Measurements from ENCODE around the gene OR52D1.

OR52D1 gene

DNA sequence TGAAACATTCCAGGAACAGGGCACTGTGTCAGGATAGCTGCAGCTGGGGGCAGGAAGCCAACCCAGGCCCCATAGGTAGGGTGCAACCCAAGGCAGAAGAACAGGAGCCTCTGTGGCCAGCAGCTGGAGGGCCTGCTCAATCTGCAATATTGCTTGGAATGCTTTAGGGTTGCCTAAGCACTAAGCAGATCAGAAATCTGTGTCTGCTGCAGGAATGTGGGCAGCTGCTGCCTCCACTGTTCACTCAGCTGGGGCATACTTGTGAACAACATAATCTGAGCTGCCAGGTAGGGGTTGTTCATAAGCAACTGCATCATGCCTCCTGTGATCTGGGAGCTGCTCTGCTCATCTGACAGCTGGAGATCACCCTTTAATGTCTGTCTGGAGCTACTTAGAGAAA is 26.4 kb downstream of the OR52D1 start:
- H3K27ac Mint-ChIP-seq, result no peak overlapping the region
- no peaks in the 10 kb centered on the region for H3K4me1 Mint-ChIP-seq
- no peaks in the 10 kb centered on the region for H3K36me3 Mint-ChIP-seq (ENCODE audit: low read depth)
- H3K4me3 Mint-ChIP-seq, result no peak overlapping the region
- TF ChIP-seq, protein P1, sequence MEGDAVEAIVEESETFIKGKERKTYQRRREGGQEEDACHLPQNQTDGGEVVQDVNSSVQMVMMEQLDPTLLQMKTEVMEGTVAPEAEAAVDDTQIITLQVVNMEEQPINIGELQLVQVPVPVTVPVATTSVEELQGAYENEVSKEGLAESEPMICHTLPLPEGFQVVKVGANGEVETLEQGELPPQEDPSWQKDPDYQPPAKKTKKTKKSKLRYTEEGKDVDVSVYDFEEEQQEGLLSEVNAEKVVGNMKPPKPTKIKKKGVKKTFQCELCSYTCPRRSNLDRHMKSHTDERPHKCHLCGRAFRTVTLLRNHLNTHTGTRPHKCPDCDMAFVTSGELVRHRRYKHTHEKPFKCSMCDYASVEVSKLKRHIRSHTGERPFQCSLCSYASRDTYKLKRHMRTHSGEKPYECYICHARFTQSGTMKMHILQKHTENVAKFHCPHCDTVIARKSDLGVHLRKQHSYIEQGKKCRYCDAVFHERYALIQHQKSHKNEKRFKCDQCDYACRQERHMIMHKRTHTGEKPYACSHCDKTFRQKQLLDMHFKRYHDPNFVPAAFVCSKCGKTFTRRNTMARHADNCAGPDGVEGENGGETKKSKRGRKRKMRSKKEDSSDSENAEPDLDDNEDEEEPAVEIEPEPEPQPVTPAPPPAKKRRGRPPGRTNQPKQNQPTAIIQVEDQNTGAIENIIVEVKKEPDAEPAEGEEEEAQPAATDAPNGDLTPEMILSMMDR (IDR thresholded peaks at IDR 0.05; ENCODE audit: unreplicated experiment in 3 of 3), result no peak
- no peaks in the 10 kb centered on the region for H3K9me3 Mint-ChIP-seq
- H3K27me3 Mint-ChIP-seq (ENCODE audit: low read depth), result peaks cover 5% of the 10 kb centered on the region

DNA sequence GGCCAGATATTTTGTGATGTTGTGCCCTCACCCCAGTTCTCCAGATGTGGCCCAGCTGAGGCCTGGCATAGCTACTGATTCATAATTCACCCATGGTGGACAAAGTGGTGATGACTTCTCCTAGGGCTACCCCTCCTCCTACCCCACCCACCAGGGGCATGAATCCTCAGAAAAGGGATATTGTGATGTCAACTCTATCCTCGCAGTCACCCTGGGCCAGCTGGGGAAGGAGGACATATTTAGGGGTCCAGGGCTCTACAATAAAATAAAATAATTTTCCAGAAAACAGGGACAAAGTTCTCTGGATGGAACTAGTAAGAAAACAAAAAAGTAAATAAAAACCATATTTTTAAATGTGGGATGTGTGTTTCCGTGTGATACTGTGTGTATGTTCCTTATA is 28.1 kb downstream of the OR52D1 start, which contains the start of gene UBQLNL:
TSS of gene UBQLNL (minus strand) at position 101 of the 400 bp plus-strand sequence. CDS start 258 bp downstream, outside the sequence.
- Mint-ChIP-seq H3K4me1 (no peaks in the 10 kb centered on the region), H3K27me3 (ENCODE audit: low read depth) (peaks cover 5% of the 10 kb centered on the region), H3K9me3 (no peaks in the 10 kb centered on the region), H3K27ac (no peak within 1 kb of the TSS), H3K4me3 (no peak within 1 kb of the TSS), H3K36me3 (ENCODE audit: low read depth) (no peaks in the 10 kb centered on the region)
- TF ChIP-seq, protein P1 (IDR thresholded peaks at IDR 0.05; ENCODE audit: unreplicated experiment in 3 of 3), result no peak

DNA sequence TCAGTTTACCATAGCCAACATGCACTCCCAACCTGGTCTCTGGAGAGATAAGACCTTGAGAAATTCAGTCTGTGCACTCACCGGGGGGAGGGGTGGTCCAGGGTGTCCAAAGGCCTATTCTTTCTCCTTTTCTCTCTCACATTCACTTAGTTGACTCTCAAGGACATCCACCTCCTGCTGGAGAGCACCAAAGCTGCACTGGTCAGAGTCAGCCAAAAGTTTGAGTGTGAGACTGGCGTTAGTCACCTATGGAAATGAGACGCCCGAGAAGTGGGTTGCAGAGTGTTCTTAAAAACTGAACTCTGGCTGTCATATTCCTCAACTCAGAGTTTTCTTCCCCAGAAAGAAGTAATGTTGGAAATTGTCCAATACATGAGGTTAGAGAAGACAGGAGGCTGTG is 33.1 kb downstream of the OR52D1 start:
- TF ChIP-seq, protein P1 (IDR thresholded peaks at IDR 0.05; ENCODE audit: unreplicated experiment in 3 of 3), result no peak
- Mint-ChIP-seq H3K27ac (no peak overlapping the region), H3K4me3 (no peak overlapping the region), H3K9me3 (no peaks in the 10 kb centered on the region), H3K4me1 (peaks cover 6% of the 10 kb centered on the region), H3K27me3 (ENCODE audit: low read depth) (peaks cover 12% of the 10 kb centered on the region), H3K36me3 (ENCODE audit: low read depth) (no peaks in the 10 kb centered on the region)

DNA sequence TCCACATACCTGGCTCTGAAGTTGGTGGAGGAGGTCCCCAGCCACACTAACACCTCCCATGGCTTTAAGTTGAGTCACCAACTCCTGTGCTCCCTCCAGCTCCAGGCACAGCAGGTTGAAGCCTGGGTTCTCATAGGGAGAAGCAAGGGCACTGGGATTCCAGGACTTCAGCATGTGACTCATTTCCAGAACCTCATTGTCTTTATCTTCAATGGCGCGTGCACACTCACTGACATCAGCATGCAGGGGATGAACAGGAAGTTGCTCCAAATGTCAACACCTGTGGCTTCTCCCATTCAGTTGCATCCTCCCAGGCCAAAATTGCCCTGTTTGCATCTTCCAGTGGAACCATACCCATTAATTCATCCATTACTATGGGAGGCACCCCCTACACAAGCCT is 33.8 kb downstream of the OR52D1 start:
- no peak overlapping the region for H3K4me3 Mint-ChIP-seq
- TF ChIP-seq, protein P1 (IDR thresholded peaks at IDR 0.05; ENCODE audit: unreplicated experiment in 3 of 3), result no peak
- no peaks in the 10 kb centered on the region for H3K36me3 Mint-ChIP-seq (ENCODE audit: low read depth)
- H3K9me3 Mint-ChIP-seq, result no peaks in the 10 kb centered on the region
- no peak overlapping the region for H3K27ac Mint-ChIP-seq
- H3K4me1 Mint-ChIP-seq, result peaks cover 6% of the 10 kb centered on the region
- peaks cover 12% of the 10 kb centered on the region for H3K27me3 Mint-ChIP-seq (ENCODE audit: low read depth)

DNA sequence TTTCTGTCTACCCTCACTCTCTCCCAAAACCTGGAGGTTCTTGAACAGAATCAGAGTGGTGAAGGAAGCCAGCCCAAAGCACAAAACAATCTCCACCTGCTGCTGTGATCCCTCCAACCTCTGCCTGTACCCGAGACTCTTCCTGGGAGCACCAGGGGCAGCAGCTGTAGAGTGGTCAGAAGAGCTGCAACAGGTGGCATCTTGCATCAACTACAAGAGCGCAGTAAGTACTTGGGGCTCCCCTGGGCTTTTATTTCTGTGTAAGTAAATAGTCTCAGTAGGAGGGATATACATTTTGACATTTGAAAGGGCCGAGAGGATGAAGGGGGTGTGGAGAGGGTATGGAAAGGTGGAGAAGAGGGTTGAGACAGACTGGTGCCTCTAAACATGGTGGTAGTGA is 36.3 kb downstream of the OR52D1 start:
- Mint-ChIP-seq H3K9me3 (no peaks in the 10 kb centered on the region), H3K27me3 (ENCODE audit: low read depth) (peaks cover 12% of the 10 kb centered on the region), H3K4me1 (peaks cover 16% of the 10 kb centered on the region), H3K27ac (no peak overlapping the region), H3K4me3 (no peak overlapping the region), H3K36me3 (ENCODE audit: low read depth) (no peaks in the 10 kb centered on the region)
- TF ChIP-seq, protein P1 (IDR thresholded peaks at IDR 0.05; ENCODE audit: unreplicated experiment in 3 of 3), result no peak

DNA sequence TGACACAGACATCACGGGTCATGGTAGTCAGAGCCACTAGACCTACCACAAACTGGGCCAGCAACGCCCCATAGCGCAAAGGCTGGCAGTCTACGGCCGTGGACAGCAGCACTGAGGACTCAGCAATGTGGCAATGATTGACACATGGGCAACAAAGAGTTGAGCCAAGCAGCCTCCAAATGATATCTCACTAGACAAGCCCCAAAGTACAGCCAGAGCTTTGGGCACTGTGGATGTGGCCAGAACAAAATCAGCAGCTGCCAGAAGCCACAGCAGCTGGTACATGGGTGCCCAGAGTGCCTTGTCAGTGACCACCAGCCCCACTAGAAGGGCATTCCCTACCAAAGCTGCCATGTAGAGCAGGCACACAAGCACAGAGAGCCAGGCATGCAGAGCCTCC is 39.2 kb downstream of the OR52D1 start:
- no peak overlapping the region for H3K27ac Mint-ChIP-seq

More for the DNA sequence above, 39.2 kb downstream of the OR52D1 start:
- no peaks in the 10 kb centered on the region for H3K9me3 Mint-ChIP-seq
- peaks cover 12% of the 10 kb centered on the region for H3K27me3 Mint-ChIP-seq (ENCODE audit: low read depth)
- no peaks in the 10 kb centered on the region for H3K36me3 Mint-ChIP-seq (ENCODE audit: low read depth)
- TF ChIP-seq, protein P1 (IDR thresholded peaks at IDR 0.05; ENCODE audit: unreplicated experiment in 3 of 3), result no peak
- peaks cover 16% of the 10 kb centered on the region for H3K4me1 Mint-ChIP-seq
- H3K4me3 Mint-ChIP-seq, result no peak overlapping the region
